PC-3 (cell line): ENCODE data around the gene SYT15.

Experiments used
- CTCF ChIP-seq: fragments of 300-600 bp; sonication (generic); conservative IDR thresholded peaks from 2 replicates; pipeline ENCODE4 v1.5.1; 2017; ENCODE audit warnings: antibody characterized with exemption, low read depth, mild to moderate bottlenecking, low read length
- EZH2phosphoT487 ChIP-seq: fragments of 300-600 bp; sonication (generic); IDR thresholded peaks from 2 replicates; pipeline ENCODE4 v1.6.1; 2018; ENCODE audit warnings: mild to moderate bottlenecking, antibody characterized with exemption, low read length, borderline replicate concordance

- TF ChIP-seq CTCF (no peak), EZH2phosphoT487 (no peak)
Measured at GRCh38 chr10:46549171-46550075, 29.5 kb upstream of the SYT15 start.
